ENCODE measurements around the gene HBP1. TPM values are rescaled to one million over a fixed set of nuclear protein-coding genes. Genes with fewer than 3 reads are reported as not detected.

HBP1 gene
- total and polyA plus RNA-seq, 2 of the 4 experiments (the other 2 are of a cell fraction) = 27.1 to 69.9 TPM

GRCh38 chr7:107206136-107206535 lies 37.3 kb downstream of the HBP1 start:
- dilution Hi-C loops (cut with HindIII; ENCODE audit: low sequenced_read_pairs, unreplicated experiment) = no loop called here
- CTCF ChIA-PET = no interaction called here
- H3K9ac ChIP-seq (ENCODE audit: low read depth, low read length) = no peak overlapping the region
- ATAC-seq (ENCODE audit: low read depth) (no peak), DNase-seq (no peak)
- no peak overlapping the region for H4K91ac ChIP-seq (ENCODE audit: insufficient read depth, low read depth, low read length)
- no peak overlapping the region for H3K18ac ChIP-seq (ENCODE audit: low read depth, low read length)
- no TSS peak for BruUV-seq (replicated peaks)
- no peak overlapping the region for H2BK5ac ChIP-seq (ENCODE audit: low read depth, low read length, poor library complexity, severe bottlenecking)
- WGBS, 2 experiments (ENCODE audit: extremely low coverage in 2 of 2, insufficient read length in 1 of 2) = no CpG with 5 or more reads among the region's 6 CpGs
- H2AFZ ChIP-seq (replicated peaks; ENCODE audit: low read length, poor library complexity) = no peak overlapping the region
- H3K27ac ChIP-seq (ENCODE audit: insufficient read depth, low read length) = no peak overlapping the region
- no peak overlapping the region for H3K4me2 ChIP-seq (ENCODE audit: low read depth, low read length)
- H2BK15ac ChIP-seq (ENCODE audit: low read depth, low read length) = no peak overlapping the region
- no peaks in the 10 kb centered on the region for H3K27me3 ChIP-seq (ENCODE audit: control insufficient read depth, insufficient read depth, low read length)
- no peak overlapping the region for H4K5ac ChIP-seq (ENCODE audit: low read depth, low read length)
- H2BK20ac ChIP-seq (ENCODE audit: low read depth, low read length) = no peak overlapping the region
- H3K4me3 ChIP-seq (ENCODE audit: insufficient read depth, low read depth, low read length) = no peak overlapping the region
- peaks cover 27% of the 10 kb centered on the region for H3K36me3 ChIP-seq (ENCODE audit: control insufficient read depth, insufficient read depth, low read length)
- H3K79me1 ChIP-seq (ENCODE audit: low read depth in 1 of 2, low read length in 2 of 2) = no peaks in the 10 kb centered on the region
- POLR2A ChIA-PET (ENCODE audit: unreplicated experiment) = no interaction called here
- TF ChIP-seq CHD1 (IDR thresholded peaks at IDR 0.05; ENCODE audit: low read depth, low read length) (no peak), USF2 (IDR thresholded peaks at IDR 0.05; ENCODE audit: low read depth, low read length) (no peak), CTCF (conservative IDR thresholded peaks at IDR 0.05; ENCODE audit: low read depth, low read length) (no peak), NFE2L2 (IDR thresholded peaks at IDR 0.05; ENCODE audit: low read depth, low read length) (no peak), BHLHE40 (IDR thresholded peaks at IDR 0.05; ENCODE audit: low read depth, low read length) (no peak), FOS (IDR thresholded peaks at IDR 0.05; ENCODE audit: low read depth, low read length) (no peak), MAFK (IDR thresholded peaks at IDR 0.05; ENCODE audit: low read depth, low read length) (no peak), MXI1 (IDR thresholded peaks at IDR 0.05; ENCODE audit: borderline replicate concordance, low read depth, low read length) (no peak), POLR2A (IDR thresholded peaks at IDR 0.05; ENCODE audit: low read depth, low read length) (no peak), RAD21 (IDR thresholded peaks at IDR 0.05; ENCODE audit: low read length) (no peak), RCOR1 (IDR thresholded peaks at IDR 0.05; ENCODE audit: insufficient replicate concordance, low read length) (no peak), MAZ (IDR thresholded peaks at IDR 0.05; ENCODE audit: borderline replicate concordance, low read depth, low read length) (no peak), ELK1 (IDR thresholded peaks at IDR 0.05; ENCODE audit: borderline replicate concordance, low read depth, low read length) (no peak), RFX5 (IDR thresholded peaks at IDR 0.05; ENCODE audit: low read depth, low read length) (no peak), CEBPB (IDR thresholded peaks at IDR 0.05; ENCODE audit: low read depth, low read length) (no peak), SMC3 (IDR thresholded peaks at IDR 0.05; ENCODE audit: low read depth, low read length) (no peak)
- no peak overlapping the region for H4K8ac ChIP-seq (ENCODE audit: low read depth in 2 of 2, low read length in 2 of 2)
- no peak overlapping the region for H3K4ac ChIP-seq (ENCODE audit: low read depth, low read length)
- H2BK120ac ChIP-seq (ENCODE audit: low read depth, low read length) = no peak overlapping the region
- H2AK5ac ChIP-seq (ENCODE audit: low read depth, low read length) = no peak overlapping the region
- peaks cover 6% of the 10 kb centered on the region for H3K9me1 ChIP-seq (ENCODE audit: insufficient read depth, low read length)
- H3K9me3 ChIP-seq (ENCODE audit: control insufficient read depth, insufficient read depth, low read length) = no peaks in the 10 kb centered on the region
- no peaks in the 10 kb centered on the region for H4K20me1 ChIP-seq (ENCODE audit: insufficient read depth, low read length)
- intact Hi-C loops (cut with micrococcal nuclease) = loop anchor here (10.0 kb wide), 1 partner anchor 669 kb away; no protein-coding TSS in a partner anchor
- no peak overlapping the region for H3K14ac ChIP-seq (replicated peaks; ENCODE audit: low read depth, low read length)
- no peak overlapping the region for H2AK9ac ChIP-seq (replicated peaks; ENCODE audit: low read depth, low read length, poor library complexity)
- H3K23ac ChIP-seq (ENCODE audit: low read depth, low read length) = no peak overlapping the region
- H3K56ac ChIP-seq (ENCODE audit: extremely low read depth, insufficient read depth, low read length) = no peak overlapping the region
- H3K4me1 ChIP-seq (ENCODE audit: control insufficient read depth, insufficient read depth, low read length) = peaks cover 4% of the 10 kb centered on the region; the same call in 1 of the 2 replicates
- in situ Hi-C loops (cut with MboI; ENCODE audit: low sequenced_read_pairs) = no loop called here

Measured in IMR-90 (cell line).